B cell (primary cell): ENCODE results near the gene HEBP2.

Source experiments
- CTCF ChIP-seq: fragments of 200-600 bp; IDR thresholded peaks from one replicate; pipeline ENCODE4 v1.8.0; 2022; ENCODE audit warnings: antibody characterized with exemption, mild to moderate bottlenecking
- EZH2 ChIP-seq: IDR thresholded peaks from 2 replicates; pipeline ENCODE4 v1.6.1; 2012; ENCODE audit warnings: borderline replicate concordance, low read depth, mild to moderate bottlenecking, moderate library complexity, low read length; ENCODE audit not compliant: insufficient read depth, poor library complexity, severe bottlenecking

GRCh38 chr6:138403801-138404665, at the start of gene HEBP2:
- TF ChIP-seq CTCF (peak; percentile 52), EZH2 (no peak)
